Left lung (tissue), 10 donors: ENCODE results near the gene OSTF1. TPM values are rescaled to one million over a fixed set of nuclear protein-coding genes. Genes with fewer than 3 reads are reported as not detected.

ENCODE experiments used
- ATAC-seq: fragments of 200-7000 bp; cut with Tn5 transposase; one replicate; pipeline ENCODE4 v1.9.1; 2020; ENCODE audit warnings: moderate library complexity
- DNase-seq, 4 donors: peaks; one replicate each; pipeline ENCODE4 v3.0.0-alpha.2; 2013 to 2020
- H3K27ac ChIP-seq, 2 donors: fragments of 200-600 bp; sonication (generic) in 1 of 2; one replicate each; pipeline versions ENCODE4 v1.5.0 to v1.8.0; 2020 to 2021
- H3K27me3 ChIP-seq, 2 donors: fragments of 200-600 bp; sonication (generic) in 1 of 2; one replicate each; pipeline versions ENCODE4 v1.5.0 to v1.8.0; 2020 to 2021
- H3K36me3 ChIP-seq, 2 donors: fragments of 200-600 bp; sonication (generic) in 1 of 2; one replicate each; pipeline versions ENCODE4 v1.5.0 to v1.8.0; 2020 to 2021
- H3K4me1 ChIP-seq, 2 donors: fragments of 200-600 bp; one replicate each; pipeline ENCODE4 v1.8.0; 2021
- H3K4me3 ChIP-seq, 2 donors: fragments of 200-600 bp; sonication (generic) in 1 of 2; one replicate each; pipeline versions ENCODE4 v1.5.0 to v1.8.0; 2020 to 2021; ENCODE audit warnings: mild to moderate bottlenecking in 1 of 2
- H3K9me3 ChIP-seq, 2 donors: fragments of 200-600 bp; sonication (generic) in 1 of 2; one replicate each; pipeline versions ENCODE4 v1.5.0 to v1.8.0; 2020 to 2021
- intact Hi-C, 2 donors: fragments of 100-400 bp; cut with DNase I; formaldehyde crosslinking; loops; one replicate each; pipeline versions ENCODE4 v1.11.2 to v1.14.2; 2022
- polyA plus RNA-seq, 6 donors: library from polyadenylated mRNA; unstranded; fragments of 120-200 nt; gene quantifications; one replicate each; pipeline ENCODE4 v1.2.1, GENCODE V29; 2013; ENCODE audit not compliant: insufficient read length in 6 of 6
- total RNA-seq, 2 donors: library from RNA; stranded (reverse); fragmentation: NEBNext Ultra II Directional; extraction: Animal tissue kit (Norgen Biotek cat#: 25700); gene quantifications; one replicate each; pipeline ENCODE4 v1.2.1, GENCODE V29; 2021
- TF ChIP-seq, protein P1 (sequence below), 2 donors: fragments of 200-600 bp; sonication (generic) in 1 of 2; IDR thresholded peaks; one replicate each; pipeline versions ENCODE4 v1.5.0 to v1.8.0; 2021; ENCODE audit warnings: antibody characterized with exemption in 2 of 2
- donor health status: DM: no; HTN: yes; CAD: no.
- donor health status: DM: no; HTN: no; CAD: no.

Gene OSTF1
- total and polyA plus RNA-seq, 8 donors = 54.8 to 94.7 (median 61.9) TPM

DNA sequence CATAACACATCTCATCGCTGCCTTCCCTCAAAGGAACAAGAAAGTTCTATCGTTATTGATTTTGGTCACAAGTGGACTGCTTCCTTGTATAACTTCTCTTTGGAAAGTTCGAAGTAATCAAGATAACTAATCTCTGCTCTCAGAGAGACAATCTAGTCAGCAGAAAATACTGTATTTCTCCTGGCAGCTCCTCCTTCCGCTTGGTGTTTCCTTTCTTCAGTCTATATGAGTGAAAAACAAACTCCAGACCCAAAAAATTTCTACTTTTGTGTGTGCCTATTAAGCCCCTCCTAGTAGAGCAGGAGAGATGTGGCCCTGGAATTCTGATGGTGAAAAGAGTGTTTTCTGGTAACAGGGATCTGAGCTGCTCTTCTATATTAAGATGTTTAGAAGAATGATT is 24.5 kb downstream of the OSTF1 start:
- intact Hi-C loops = no loop called here
- Histone ChIP-seq H3K9me3 (no peaks in the 10 kb centered on the region), H3K36me3 (peaks cover 0 to 5% of the 10 kb centered on the region in 2 donors), H3K27ac (peak overlapping the region in 1 of 2 donors; percentile 7), H3K4me1 (peaks cover 12 to 75% of the 10 kb centered on the region in 2 donors), H3K4me3 (no peak overlapping the region), H3K27me3 (no peaks in the 10 kb centered on the region)
- ATAC-seq (no peak), DNase-seq (no peak)
- TF ChIP-seq, protein P1, sequence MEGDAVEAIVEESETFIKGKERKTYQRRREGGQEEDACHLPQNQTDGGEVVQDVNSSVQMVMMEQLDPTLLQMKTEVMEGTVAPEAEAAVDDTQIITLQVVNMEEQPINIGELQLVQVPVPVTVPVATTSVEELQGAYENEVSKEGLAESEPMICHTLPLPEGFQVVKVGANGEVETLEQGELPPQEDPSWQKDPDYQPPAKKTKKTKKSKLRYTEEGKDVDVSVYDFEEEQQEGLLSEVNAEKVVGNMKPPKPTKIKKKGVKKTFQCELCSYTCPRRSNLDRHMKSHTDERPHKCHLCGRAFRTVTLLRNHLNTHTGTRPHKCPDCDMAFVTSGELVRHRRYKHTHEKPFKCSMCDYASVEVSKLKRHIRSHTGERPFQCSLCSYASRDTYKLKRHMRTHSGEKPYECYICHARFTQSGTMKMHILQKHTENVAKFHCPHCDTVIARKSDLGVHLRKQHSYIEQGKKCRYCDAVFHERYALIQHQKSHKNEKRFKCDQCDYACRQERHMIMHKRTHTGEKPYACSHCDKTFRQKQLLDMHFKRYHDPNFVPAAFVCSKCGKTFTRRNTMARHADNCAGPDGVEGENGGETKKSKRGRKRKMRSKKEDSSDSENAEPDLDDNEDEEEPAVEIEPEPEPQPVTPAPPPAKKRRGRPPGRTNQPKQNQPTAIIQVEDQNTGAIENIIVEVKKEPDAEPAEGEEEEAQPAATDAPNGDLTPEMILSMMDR (IDR thresholded peaks at IDR 0.05) = no peak

DNA sequence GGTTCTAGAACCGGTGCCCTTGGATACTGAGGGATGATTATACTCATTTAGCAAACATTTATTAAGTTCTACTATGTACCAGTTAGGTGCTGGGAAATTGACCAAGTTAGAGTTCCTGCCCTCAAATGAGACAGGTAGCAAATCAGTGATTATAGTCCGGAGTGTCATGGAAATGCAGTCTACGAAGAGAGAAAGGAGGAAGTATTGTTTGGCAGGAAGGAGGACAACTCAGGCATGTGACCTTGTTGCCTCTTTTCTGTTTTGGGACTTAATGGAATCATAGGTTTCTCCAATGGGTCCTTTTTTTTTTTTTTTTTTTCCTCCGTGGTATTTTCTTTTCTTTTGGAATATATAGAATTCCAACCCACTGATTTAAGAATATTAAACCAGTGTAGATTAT is 28.0 kb downstream of the OSTF1 start:
- TF ChIP-seq, protein P1 (IDR thresholded peaks at IDR 0.05) = no peak
- no peak overlapping the region for H3K4me3 ChIP-seq
- no peaks in the 10 kb centered on the region for H3K9me3 ChIP-seq
- peak overlapping the region in 1 of 2 donors; percentile 15 for H3K27ac ChIP-seq
- DNase-seq (no peak), ATAC-seq (no peak)
- H3K27me3 ChIP-seq = no peaks in the 10 kb centered on the region
- intact Hi-C loops = no loop called here
- peaks cover 12 to 59% of the 10 kb centered on the region in 2 donors for H3K4me1 ChIP-seq
- H3K36me3 ChIP-seq = peaks cover 0 to 28% of the 10 kb centered on the region in 2 donors

DNA sequence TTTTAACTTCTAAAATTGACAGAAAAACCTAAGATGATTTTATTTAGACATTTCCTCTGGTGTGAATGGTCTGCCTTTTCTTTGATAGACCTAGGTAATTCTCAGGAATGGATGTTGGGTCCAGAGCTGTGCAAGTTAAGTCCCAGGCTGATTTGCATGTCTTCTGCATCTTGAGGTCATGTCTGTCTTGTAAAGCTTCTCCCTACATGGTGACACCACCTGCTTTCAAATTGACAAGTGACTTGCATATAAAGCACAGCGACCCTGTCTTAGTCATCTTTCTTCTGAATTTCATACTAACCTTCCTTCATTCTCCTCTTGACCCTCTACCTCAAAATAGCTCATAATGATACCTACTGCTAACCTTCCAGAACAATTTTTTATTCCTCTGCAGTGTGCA is 29.2 kb downstream of the OSTF1 start:
- intact Hi-C loops = no loop called here
- no peak for DNase-seq
- no peaks in the 10 kb centered on the region for H3K27me3 ChIP-seq

DNA sequence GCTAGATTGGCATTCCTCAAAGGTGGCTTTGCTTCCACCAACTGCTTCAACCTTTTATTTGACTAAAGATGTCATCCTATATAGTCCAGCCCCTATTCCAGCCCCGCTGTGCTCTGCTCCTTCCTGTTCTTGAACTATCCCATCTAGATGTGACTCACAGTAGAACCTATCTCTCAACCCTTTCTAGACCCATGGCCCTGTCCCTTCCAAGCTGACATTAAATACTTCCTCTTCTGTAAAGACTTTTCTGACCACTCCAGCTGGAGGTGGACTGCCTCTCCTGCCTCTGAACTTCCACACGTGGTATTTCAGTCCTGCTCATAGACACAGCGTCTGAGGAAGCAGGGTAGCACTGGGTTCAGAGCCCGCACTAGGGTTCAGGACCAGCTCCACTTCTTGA is 32.4 kb downstream of the OSTF1 start:
- H3K36me3 ChIP-seq = peaks cover 0 to 43% of the 10 kb centered on the region in 2 donors
- H3K4me1 ChIP-seq = peaks cover 0 to 35% of the 10 kb centered on the region in 2 donors
- no peaks in the 10 kb centered on the region for H3K27me3 ChIP-seq
- TF ChIP-seq, protein P1 (IDR thresholded peaks at IDR 0.05) = no peak
- ATAC-seq (peak; percentile 39), DNase-seq (no peak)
- H3K9me3 ChIP-seq = no peaks in the 10 kb centered on the region
- H3K4me3 ChIP-seq = no peak overlapping the region
- intact Hi-C loops = no loop called here
- H3K27ac ChIP-seq = peak overlapping the region in 1 of 2 donors; percentile 59

More for the DNA sequence above, 29.2 kb downstream of the OSTF1 start:
- TF ChIP-seq, protein P1 (IDR thresholded peaks at IDR 0.05) = no peak
- peaks cover 0 to 38% of the 10 kb centered on the region in 2 donors for H3K36me3 ChIP-seq
- H3K4me1 ChIP-seq = peaks cover 8 to 47% of the 10 kb centered on the region in 2 donors
- H3K27ac ChIP-seq = no peak overlapping the region
- H3K4me3 ChIP-seq = no peak overlapping the region
- no peak for ATAC-seq
- H3K9me3 ChIP-seq = no peaks in the 10 kb centered on the region

DNA sequence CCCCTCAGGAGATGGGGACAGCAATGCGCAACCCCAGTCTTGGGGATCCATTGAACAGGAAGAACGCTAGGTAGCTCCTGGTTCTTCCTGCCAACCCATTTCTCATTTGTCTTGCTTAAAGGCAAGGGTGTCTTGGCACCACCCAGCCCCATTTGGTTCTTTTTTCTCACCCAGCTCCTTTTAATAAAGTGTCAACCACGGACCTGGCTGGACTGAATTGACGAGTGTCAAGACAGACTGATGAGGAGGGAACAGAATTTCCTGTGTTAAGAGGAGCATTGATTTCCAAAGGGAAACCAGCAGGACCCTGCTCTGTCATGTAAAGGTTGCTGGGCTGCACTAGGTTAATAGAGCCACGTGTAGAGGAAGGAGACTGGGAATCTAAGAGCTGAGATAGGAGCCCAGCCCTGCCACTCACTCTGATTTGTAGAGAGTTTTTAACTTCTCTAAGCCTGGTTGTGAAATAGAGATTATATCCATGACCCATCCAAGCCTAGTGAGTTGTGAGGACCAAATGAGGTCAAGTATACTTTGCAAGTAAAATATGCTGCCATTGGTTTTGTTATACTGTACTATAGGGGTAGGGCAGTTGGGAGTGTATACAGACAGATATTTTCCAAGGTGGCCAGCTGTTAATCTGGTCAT is 33.7 kb downstream of the OSTF1 start:
- ATAC-seq (no peak), DNase-seq (no peak)
- H3K4me1 ChIP-seq = peaks cover 0 to 25% of the 10 kb centered on the region in 2 donors
- peaks cover 0 to 43% of the 10 kb centered on the region in 2 donors for H3K36me3 ChIP-seq
- no peaks in the 10 kb centered on the region for H3K9me3 ChIP-seq
- H3K4me3 ChIP-seq = no peak overlapping the region
- intact Hi-C loops = no loop called here
- no peaks in the 10 kb centered on the region for H3K27me3 ChIP-seq
- no peak overlapping the region for H3K27ac ChIP-seq
- TF ChIP-seq, protein P1 (IDR thresholded peaks at IDR 0.05) = no peak
